Calu3 (cell line): ENCODE data around the gene GPA33. TPM values are rescaled to one million over a fixed set of nuclear protein-coding genes. Genes with fewer than 3 reads are reported as not detected.

Experiments
- BruUV-seq: library from RNA; stranded (reverse); fragments of 400-500 nt; replicated peaks from 2 replicates; lab custom pipeline; 2021; lab: Mats Ljungman, UMichigan
- CTCF ChIA-PET: fragments of 300-600 bp; sonication (Branson Sonifier 250); formaldehyde crosslinking; loops from one replicate; lab custom pipeline; 2022; ENCODE audit warnings: antibody characterized with exemption; lab: Charles Lee
- DNase-seq: peaks from one replicate; pipeline ENCODE4 v3.0.0; 2022
- H3K27ac Mint-ChIP-seq: one replicate; pipeline ENCODE4 v1.8.0; 2022; ENCODE audit warnings: mixed read lengths; ENCODE audit not compliant: unreplicated experiment
- H3K27me3 Mint-ChIP-seq: one replicate; pipeline ENCODE4 v1.8.0; 2022; ENCODE audit warnings: mixed read lengths; ENCODE audit not compliant: unreplicated experiment
- H3K36me3 Mint-ChIP-seq: one replicate; pipeline ENCODE4 v1.8.0; 2022; ENCODE audit warnings: mild to moderate bottlenecking, moderate library complexity, mixed read lengths; ENCODE audit not compliant: insufficient read depth, unreplicated experiment
- H3K4me1 Mint-ChIP-seq: one replicate; pipeline ENCODE4 v1.8.0; 2022; ENCODE audit warnings: mild to moderate bottlenecking, low read depth, mixed read lengths; ENCODE audit not compliant: unreplicated experiment
- H3K4me3 Mint-ChIP-seq: one replicate; pipeline ENCODE4 v1.8.0; 2022; ENCODE audit warnings: mild to moderate bottlenecking, low read depth, moderate library complexity, mixed read lengths; ENCODE audit not compliant: unreplicated experiment
- H3K9me3 Mint-ChIP-seq: one replicate; pipeline ENCODE4 v1.8.0; 2022; ENCODE audit warnings: low read depth, mixed read lengths; ENCODE audit not compliant: unreplicated experiment
- intact Hi-C: fragments of 100-400 bp; cut with micrococcal nuclease; formaldehyde crosslinking; loops from one replicate; pipeline ENCODE4 v1.10.0; 2022; ENCODE audit not compliant: unreplicated experiment
- total RNA-seq: library from RNA; stranded (reverse); gene quantifications from 2 replicates; pipeline ENCODE4 v1.2.3, GENCODE V29; 2022
- TF ChIP-seq, protein P1 (sequence below): fragments of 200-600 bp; IDR thresholded peaks from one replicate; pipeline ENCODE4 v1.8.0; 2022; ENCODE audit warnings: antibody characterized with exemption; ENCODE audit not compliant: unreplicated experiment

The GPA33 gene
- total RNA-seq, 1 experiment from 2014 or later, result not detected

DNA sequence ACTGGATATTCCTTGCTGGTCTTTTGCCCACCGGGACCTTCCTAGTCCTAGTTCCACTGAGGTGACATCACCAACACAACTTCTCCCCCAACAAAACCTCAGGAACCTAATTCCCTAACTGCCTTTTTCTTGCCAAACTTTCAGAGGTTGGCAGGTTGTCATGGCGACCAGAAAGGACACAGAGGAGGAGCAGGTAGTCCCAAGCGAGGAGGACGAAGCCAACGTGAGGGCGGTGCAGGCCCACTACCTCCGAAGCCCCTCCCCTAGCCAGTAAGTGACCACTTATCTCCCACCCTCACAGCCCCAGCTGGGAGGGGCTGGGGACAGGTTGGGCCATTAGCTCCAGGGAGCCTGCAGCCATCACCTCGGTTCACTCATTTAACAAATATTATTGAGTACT, 4.5 kb upstream of the GPA33 start:
- Mint-ChIP-seq H3K27me3 (no peaks in the 10 kb centered on the region), H3K9me3 (no peaks in the 10 kb centered on the region), H3K4me3 (no peak overlapping the region), H3K36me3 (no peaks in the 10 kb centered on the region), H3K4me1 (peaks cover 9% of the 10 kb centered on the region), H3K27ac (no peak overlapping the region)
- TF ChIP-seq, protein P1, sequence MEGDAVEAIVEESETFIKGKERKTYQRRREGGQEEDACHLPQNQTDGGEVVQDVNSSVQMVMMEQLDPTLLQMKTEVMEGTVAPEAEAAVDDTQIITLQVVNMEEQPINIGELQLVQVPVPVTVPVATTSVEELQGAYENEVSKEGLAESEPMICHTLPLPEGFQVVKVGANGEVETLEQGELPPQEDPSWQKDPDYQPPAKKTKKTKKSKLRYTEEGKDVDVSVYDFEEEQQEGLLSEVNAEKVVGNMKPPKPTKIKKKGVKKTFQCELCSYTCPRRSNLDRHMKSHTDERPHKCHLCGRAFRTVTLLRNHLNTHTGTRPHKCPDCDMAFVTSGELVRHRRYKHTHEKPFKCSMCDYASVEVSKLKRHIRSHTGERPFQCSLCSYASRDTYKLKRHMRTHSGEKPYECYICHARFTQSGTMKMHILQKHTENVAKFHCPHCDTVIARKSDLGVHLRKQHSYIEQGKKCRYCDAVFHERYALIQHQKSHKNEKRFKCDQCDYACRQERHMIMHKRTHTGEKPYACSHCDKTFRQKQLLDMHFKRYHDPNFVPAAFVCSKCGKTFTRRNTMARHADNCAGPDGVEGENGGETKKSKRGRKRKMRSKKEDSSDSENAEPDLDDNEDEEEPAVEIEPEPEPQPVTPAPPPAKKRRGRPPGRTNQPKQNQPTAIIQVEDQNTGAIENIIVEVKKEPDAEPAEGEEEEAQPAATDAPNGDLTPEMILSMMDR, result no peak
- intact Hi-C loops, result no loop called here
- BruUV-seq, result no TSS peak
- CTCF ChIA-PET, result no interaction called here
- DNase-seq, result no peak

DNA sequence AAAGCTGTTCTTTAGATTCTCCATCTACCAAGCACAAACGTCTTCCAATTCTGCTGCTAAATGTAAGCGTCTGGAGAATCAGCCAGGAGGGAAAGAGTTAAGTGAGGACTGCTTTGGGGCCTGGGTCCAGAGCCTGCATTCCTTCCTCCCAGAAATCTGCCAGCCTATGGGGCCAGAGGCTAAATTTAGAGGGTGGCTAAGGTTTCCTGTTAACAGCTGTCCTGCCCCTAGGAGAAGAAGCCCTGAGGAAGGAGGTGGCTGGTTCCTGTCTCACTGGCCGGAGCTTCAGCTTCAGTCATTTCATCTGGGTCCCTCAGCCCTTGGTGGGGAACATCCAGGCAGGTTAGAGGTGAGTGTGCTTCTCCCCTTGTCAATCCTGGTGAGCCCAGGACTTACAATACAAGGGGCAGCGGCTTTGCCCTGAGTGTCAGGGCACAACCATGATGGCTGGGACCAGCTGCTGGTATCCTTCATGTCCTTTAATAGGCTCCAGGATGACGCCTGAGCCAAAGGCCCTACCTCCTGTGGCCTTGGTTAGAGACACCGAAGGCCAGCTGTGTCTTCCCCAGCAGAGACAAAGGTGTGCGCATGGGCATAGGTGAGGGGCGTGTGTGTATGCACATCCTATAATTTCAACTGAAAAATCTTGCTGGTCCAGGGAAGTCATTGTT, 3.8 kb upstream of the GPA33 start, which contains the start of gene STYXL2:
Gene STYXL2 (plus strand): TSS at position 230 of the 671 bp plus-strand sequence. CDS start 775 bp downstream, outside the sequence.
- Mint-ChIP-seq H3K4me3 (no peak within 1 kb of the TSS), H3K9me3 (peaks cover 3% of the 10 kb centered on the region), H3K4me1 (peaks cover 9% of the 10 kb centered on the region), H3K36me3 (no peaks in the 10 kb centered on the region), H3K27ac (no peak within 1 kb of the TSS), H3K27me3 (no peaks in the 10 kb centered on the region)
- DNase-seq, result no peak
- no TSS peak for BruUV-seq
- intact Hi-C loops, result no loop called here
- CTCF ChIA-PET, result no interaction called here
- TF ChIP-seq, protein P1, result no peak

DNA sequence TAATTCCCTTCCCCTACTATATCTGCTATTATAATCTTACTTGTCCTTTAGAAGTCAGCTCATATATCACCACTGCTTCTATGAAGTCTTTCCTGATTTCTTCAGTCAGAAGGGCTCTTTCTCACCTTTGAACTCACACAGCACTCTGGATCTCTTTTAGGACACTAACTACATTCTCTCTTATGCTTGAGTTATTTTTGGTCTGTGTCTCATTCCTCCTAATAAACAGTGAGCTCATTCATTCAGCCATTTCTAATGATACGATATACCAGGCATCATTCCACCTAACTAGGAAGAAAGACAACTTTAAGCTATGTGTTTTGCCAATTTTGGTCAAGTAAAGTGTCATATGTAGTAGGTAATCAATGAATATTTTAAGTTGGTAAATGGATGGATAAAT, 2.5 kb upstream of the GPA33 start:
- no peak overlapping the region for H3K4me3 Mint-ChIP-seq
- intact Hi-C loops, result no loop called here
- no TSS peak for BruUV-seq
- CTCF ChIA-PET, result interaction anchor here (0.7 kb wide), 1 partner anchor 30 kb away, joined by 3 read pairs; no protein-coding TSS in a partner anchor
- H3K9me3 Mint-ChIP-seq, result peaks cover 3% of the 10 kb centered on the region
- peaks cover 9% of the 10 kb centered on the region for H3K4me1 Mint-ChIP-seq
- no peaks in the 10 kb centered on the region for H3K36me3 Mint-ChIP-seq
- H3K27ac Mint-ChIP-seq, result no peak overlapping the region
- TF ChIP-seq, protein P1, result no peak
- DNase-seq, result no peak
- H3K27me3 Mint-ChIP-seq, result no peaks in the 10 kb centered on the region

DNA sequence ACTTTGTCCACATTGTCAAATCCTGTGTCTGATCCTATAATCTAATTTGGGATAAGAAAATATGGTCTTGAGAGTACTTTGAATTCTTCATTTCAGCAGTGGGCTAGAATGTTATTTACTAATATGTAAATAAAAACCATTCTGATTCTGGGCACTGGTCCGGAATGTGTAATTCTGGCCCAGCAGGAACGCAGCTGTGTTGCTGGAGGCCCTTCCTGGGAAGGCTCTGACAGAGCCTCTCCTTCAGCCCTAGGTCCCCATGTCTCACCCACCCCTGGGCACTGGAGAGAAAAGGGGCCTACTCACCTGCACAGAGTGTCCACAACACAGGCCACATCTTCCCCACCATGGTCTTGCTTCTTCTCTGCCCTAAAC, 251 bp downstream of the GPA33 start:
- no peaks in the 10 kb centered on the region for H3K36me3 Mint-ChIP-seq
- H3K4me3 Mint-ChIP-seq, result no peak overlapping the region
- H3K9me3 Mint-ChIP-seq, result peaks cover 3% of the 10 kb centered on the region
- BruUV-seq, result no TSS peak
- intact Hi-C loops, result no loop called here
- DNase-seq, result no peak
- CTCF ChIA-PET, result no interaction called here
- H3K4me1 Mint-ChIP-seq, result peaks cover 3% of the 10 kb centered on the region
- TF ChIP-seq, protein P1, result no peak
- no peak overlapping the region for H3K27ac Mint-ChIP-seq
- H3K27me3 Mint-ChIP-seq, result no peaks in the 10 kb centered on the region
